HL-60 (cell line): Measurements from ENCODE around the gene ANO8.

ENCODE experiments used
- DNase-seq, 2 experiments: peaks; one replicate each; pipeline ENCODE4 v3.0.0-alpha.2; 2010 to 2020; ENCODE audit warnings: low read depth in 1 of 2, low spot score in 1 of 2
- H3K27ac ChIP-seq: fragments of 250-450 bp; sonication (Bioruptor Pico); replicated peaks from 2 replicates; pipeline ENCODE4 v1.5.1; 2020; ENCODE audit warnings: mild to moderate bottlenecking, moderate library complexity
- H3K27me3 ChIP-seq: fragments of 250-450 bp; sonication (Bioruptor Pico); 2 replicates; pipeline ENCODE4 v1.5.1; 2021; ENCODE audit warnings: mild to moderate bottlenecking, moderate library complexity; ENCODE audit not compliant: insufficient read depth, poor library complexity, severe bottlenecking
- H3K4me3 ChIP-seq: replicated peaks from 2 replicates; pipeline ENCODE4 v1.5.1; 2011; ENCODE audit warnings: mild to moderate bottlenecking, control low read depth, low read length; ENCODE audit not compliant: insufficient read depth
- GABPA ChIP-seq: IDR thresholded peaks from 2 replicates; pipeline ENCODE4 v1.6.1; 2012; ENCODE audit warnings: low read depth
- POLR2AphosphoS5 ChIP-seq: IDR thresholded peaks from 2 replicates; pipeline ENCODE4 v1.6.1; 2012; ENCODE audit warnings: low read depth
- REST ChIP-seq: IDR thresholded peaks from 2 replicates; pipeline ENCODE4 v1.6.1; 2012; ENCODE audit warnings: low read depth; ENCODE audit not compliant: insufficient replicate concordance
- SPI1 ChIP-seq: IDR thresholded peaks from 2 replicates; pipeline ENCODE4 v1.6.1; 2012; ENCODE audit warnings: low read depth, mild to moderate bottlenecking, borderline replicate concordance
- TF ChIP-seq, protein P1 (sequence below): IDR thresholded peaks from one replicate; pipeline ENCODE4 v1.5.1; 2011; ENCODE audit warnings: low read length, control low read depth, inconsistent platforms; ENCODE audit not compliant: insufficient read depth

ANO8 gene

DNA sequence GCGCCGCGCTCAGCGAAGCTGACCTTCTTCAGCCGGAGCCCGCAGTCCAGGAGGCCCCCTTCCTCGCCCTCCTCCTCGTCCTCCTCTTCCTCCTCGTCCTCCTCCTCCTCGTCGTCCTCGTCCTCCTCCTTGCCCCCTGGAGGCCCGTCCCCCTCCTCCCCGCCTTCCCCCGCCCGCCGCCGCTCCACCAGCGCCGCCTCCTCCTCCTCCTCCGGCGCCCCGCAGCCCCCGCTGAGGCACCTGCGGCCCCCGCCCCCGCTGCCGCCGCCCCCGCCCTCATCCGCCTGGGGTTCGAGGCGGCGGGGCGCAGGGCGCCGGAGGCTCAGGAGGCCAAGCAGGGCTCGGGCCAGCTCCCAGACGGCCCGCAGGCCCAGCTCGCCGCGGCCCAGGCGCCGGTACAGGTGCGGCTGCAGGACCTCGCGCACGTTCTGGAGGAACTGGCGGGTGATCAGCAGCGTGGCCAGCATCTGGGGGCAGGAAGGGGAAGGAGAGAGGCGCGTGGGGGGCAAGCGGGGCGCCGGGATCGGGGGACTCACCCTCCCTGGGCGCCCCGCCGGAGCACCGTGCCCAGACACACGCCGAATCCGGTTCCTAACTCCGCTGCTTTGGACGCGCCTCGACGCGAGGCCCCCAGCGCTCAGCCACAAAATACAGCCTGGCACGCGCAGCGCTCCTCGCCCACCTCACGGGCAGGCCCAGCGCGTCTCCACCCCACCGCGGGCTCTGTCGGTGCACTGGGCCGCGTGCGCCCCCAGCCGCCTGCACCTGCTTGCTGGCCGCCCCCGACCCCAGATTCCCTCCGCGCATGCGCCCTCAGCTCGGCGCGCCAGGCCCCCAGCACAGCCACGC lies 5.9 kb downstream of the ANO8 start:
- no peak overlapping the region for H3K27ac ChIP-seq

GRCh38 chr19:17327654-17328516 lies 6.8 kb downstream of the ANO8 start:
- DNase-seq: peak in 1 of 2 experiments; percentile 33
- TF ChIP-seq REST: no peak
- no peak for TF ChIP-seq SPI1
- TF ChIP-seq POLR2AphosphoS5: no peak
- TF ChIP-seq, protein P1, sequence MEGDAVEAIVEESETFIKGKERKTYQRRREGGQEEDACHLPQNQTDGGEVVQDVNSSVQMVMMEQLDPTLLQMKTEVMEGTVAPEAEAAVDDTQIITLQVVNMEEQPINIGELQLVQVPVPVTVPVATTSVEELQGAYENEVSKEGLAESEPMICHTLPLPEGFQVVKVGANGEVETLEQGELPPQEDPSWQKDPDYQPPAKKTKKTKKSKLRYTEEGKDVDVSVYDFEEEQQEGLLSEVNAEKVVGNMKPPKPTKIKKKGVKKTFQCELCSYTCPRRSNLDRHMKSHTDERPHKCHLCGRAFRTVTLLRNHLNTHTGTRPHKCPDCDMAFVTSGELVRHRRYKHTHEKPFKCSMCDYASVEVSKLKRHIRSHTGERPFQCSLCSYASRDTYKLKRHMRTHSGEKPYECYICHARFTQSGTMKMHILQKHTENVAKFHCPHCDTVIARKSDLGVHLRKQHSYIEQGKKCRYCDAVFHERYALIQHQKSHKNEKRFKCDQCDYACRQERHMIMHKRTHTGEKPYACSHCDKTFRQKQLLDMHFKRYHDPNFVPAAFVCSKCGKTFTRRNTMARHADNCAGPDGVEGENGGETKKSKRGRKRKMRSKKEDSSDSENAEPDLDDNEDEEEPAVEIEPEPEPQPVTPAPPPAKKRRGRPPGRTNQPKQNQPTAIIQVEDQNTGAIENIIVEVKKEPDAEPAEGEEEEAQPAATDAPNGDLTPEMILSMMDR: no peak
- TF ChIP-seq GABPA: no peak
- H3K4me3 ChIP-seq: 0 out of 2 replicates have a peak overlapping the region, but pooled peaks have one; percentile 15
- peaks cover 27% of the 10 kb centered on the region for H3K27me3 ChIP-seq
- no peak overlapping the region for H3K27ac ChIP-seq

More for the DNA sequence above, 5.9 kb downstream of the ANO8 start:
- DNase-seq: no peak
- Histone ChIP-seq H3K4me3 (0 out of 2 replicates have a peak overlapping the region, but pooled peaks have one; percentile 15), H3K27me3 (peaks cover 27% of the 10 kb centered on the region)
- TF ChIP-seq, protein P1: no peak
- TF ChIP-seq GABPA (no peak), REST (no peak), POLR2AphosphoS5 (no peak), SPI1 (no peak)

DNA sequence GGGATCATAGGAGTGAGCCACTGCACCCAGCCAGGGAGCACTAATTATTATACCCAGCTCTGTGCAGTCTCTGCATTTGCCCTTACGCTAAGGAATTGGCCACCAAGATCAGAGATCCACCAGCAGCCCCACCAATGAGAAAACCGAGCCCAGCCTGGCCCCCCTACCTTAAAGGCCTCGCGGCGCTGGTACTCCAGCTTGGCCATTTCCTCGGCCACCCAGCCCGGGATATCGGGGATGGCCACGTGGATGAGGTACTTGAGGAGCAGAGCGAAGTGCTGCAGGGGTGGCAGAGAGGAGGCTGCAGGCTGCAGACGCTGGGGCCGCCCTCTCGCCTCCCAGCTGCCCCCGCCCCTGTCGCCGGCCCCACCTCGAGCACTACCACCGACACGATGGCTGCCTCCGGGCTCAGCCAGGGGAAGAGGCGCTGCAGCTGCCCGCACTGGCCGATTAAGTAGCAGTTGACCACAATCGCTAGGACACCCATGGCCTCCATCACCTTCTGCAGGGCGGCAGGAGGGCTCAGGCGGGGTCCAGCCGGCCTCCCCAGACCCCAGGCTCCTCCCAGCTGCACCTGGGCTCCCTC lies 7.5 kb downstream of the ANO8 start:
- no peak overlapping the region for H3K27ac ChIP-seq
- no peak for DNase-seq
- TF ChIP-seq SPI1: no peak
- no peak for TF ChIP-seq REST
- no peak for TF ChIP-seq GABPA
- TF ChIP-seq POLR2AphosphoS5: no peak
- TF ChIP-seq, protein P1: no peak
- H3K4me3 ChIP-seq: no peak overlapping the region
- peaks cover 27% of the 10 kb centered on the region for H3K27me3 ChIP-seq
